HepG2 (cell line): ENCODE data around the gene DICER1.

Source experiments
- ATF3 ChIP-seq: sonication (generic); formaldehyde crosslinking; IDR thresholded peaks from 2 replicates; pipeline ENCODE4 v1.4.0; 2020; ENCODE audit warnings: missing genetic modification reagents
- BHLHE40 ChIP-seq: IDR thresholded peaks from 2 replicates; pipeline ENCODE4 v1.6.1; 2011; ENCODE audit warnings: low read length, improper control_type of control experiment
- MXI1 ChIP-seq: IDR thresholded peaks from 3 replicates; pipeline ENCODE4 v1.6.1; 2012; ENCODE audit warnings: low read depth, low read length, inconsistent platforms, borderline replicate concordance
- ZNF639 ChIP-seq: conservative IDR thresholded peaks from 2 replicates; pipeline ENCODE4 v1.6.1; 2018; ENCODE audit warnings: missing genetic modification reagents

GRCh38 chr14:95134304-95134933 is 22.9 kb downstream of the DICER1 start:
- no peak for TF ChIP-seq ZNF639 (CRISPR knock-in tag)
- TF ChIP-seq ATF3 (CRISPR knock-in tag), result no peak
- TF ChIP-seq BHLHE40, result no peak
- no peak for TF ChIP-seq MXI1
